ENCODE measurements around the gene RPL5. TPM values are rescaled to one million over a fixed set of nuclear protein-coding genes. Genes with fewer than 3 reads are reported as not detected.
A peak's percentile ranks its signal among the peaks of the same experiment; 100 is the strongest.

The RPL5 gene
- total and polyA plus RNA-seq, 2 of the 8 experiments (the other 6 are each of a cell fraction or from before 2014, with no cell fraction given): 1,506 to 2,034 TPM

DNA sequence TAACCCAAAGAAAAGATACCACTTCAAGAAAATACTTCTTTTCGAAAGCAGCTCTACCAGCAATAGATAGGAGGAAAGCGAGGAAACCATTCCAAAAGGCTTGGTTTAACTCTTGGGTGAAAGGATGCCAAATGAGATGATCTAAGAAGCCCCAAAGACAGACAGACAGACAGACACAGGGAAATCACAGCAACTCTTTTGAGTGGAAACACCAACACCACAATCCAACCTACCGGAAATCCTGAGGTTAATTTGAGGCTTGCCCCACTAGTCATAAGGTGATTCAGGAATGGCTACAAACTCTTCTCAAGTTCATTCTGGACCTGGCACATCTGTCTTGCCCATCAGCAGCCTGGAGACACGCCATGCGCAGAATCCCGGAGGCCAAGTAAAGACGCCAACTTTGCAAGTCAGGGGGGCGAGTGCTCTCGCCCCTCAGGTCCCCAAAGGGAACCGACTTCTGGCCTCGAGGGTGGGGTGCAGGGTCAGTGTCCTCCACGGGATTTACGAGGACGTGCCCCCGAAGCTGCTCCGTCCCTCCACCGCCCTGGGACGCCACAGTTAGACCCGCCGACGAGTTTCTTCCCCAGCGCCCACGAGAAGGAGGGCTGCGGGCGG, 47.7 kb upstream of the RPL5 start:
- Histone ChIP-seq H2BK20ac (ENCODE audit: low read length) (no peak overlapping the region), H3K9ac (replicated peaks in 1 of 4; ENCODE audit: extremely low read depth in 1 of 4, low read depth in 3 of 4, low read length in 3 of 4) (peak overlapping the region; percentile 38 to 78 (median 72)), H4K8ac (ENCODE audit: extremely low read depth, insufficient read depth, low read length) (0 out of 2 replicates have a peak overlapping the region, but pooled peaks have one; percentile 95), H4K5ac (ENCODE audit: insufficient read length, low read depth, low read length) (no peak overlapping the region), H2BK5ac (ENCODE audit: low read depth, low read length) (no peak overlapping the region), H2BK12ac (ENCODE audit: low read depth, low read length) (no peak overlapping the region), H3K27me3 (replicated peaks in 1 of 4; ENCODE audit: control insufficient read depth in 3 of 4, extremely low read depth in 1 of 4, insufficient read depth in 3 of 4, low read length in 3 of 4) (peaks cover 0 to 4% (median 1%) of the 10 kb centered on the region in 4 experiments; a peak in 3 of 7 replicates), H3K23ac (ENCODE audit: insufficient read length) (no peak overlapping the region), H3K4me2 (ENCODE audit: insufficient read depth in 1 of 2, low read depth in 2 of 2, low read length in 2 of 2) (peak overlapping the region; percentile 82 to 83), H2AFZ (ENCODE audit: low read length) (no peak overlapping the region), H3K14ac (ENCODE audit: insufficient read length) (no peak overlapping the region), H3K79me2 (ENCODE audit: control insufficient read depth in 1 of 2, insufficient read depth in 2 of 2, low read length in 2 of 2) (peaks cover 0 to 16% of the 10 kb centered on the region in 2 experiments; a peak in 2 of 4 replicates), H3K4me3 (ENCODE audit: extremely low read depth in 1 of 4, insufficient read depth in 2 of 4, low read depth in 3 of 4, low read length in 4 of 4) (peak overlapping the region; percentile 71 to 90 (median 82)), H2AK5ac (ENCODE audit: low read depth, low read length) (no peak overlapping the region), H3K27ac (ENCODE audit: low read depth, low read length) (no peak overlapping the region), H3K18ac (ENCODE audit: extremely low read depth, low read length) (no peak overlapping the region), H4K20me1 (replicated peaks in 1 of 2; ENCODE audit: control insufficient read depth in 1 of 2, insufficient read depth in 2 of 2, low read length in 2 of 2) (peaks cover 0 to 1% of the 10 kb centered on the region in 2 experiments), H2BK120ac (replicated peaks; ENCODE audit: low read depth, low read length) (no peak overlapping the region), H3K79me1 (ENCODE audit: low read depth, low read length) (peaks cover 2% of the 10 kb centered on the region; the same call in 1 of the 2 replicates), H3K23me2 (ENCODE audit: low read depth, low read length) (peaks cover 6% of the 10 kb centered on the region), H3K9me3 (ENCODE audit: insufficient read depth in 2 of 2, low read depth in 1 of 2, low read length in 1 of 2) (no peaks in the 10 kb centered on the region), H3K4me1 (replicated peaks in 1 of 4; ENCODE audit: control insufficient read depth in 3 of 4, insufficient read depth in 4 of 4, low read length in 3 of 4) (peaks cover 0 to 4% (median 2%) of the 10 kb centered on the region in 4 experiments; a peak in 3 of 7 replicates), H2BK15ac (ENCODE audit: low read length) (no peak overlapping the region), H3K56ac (replicated peaks; ENCODE audit: insufficient read length, low read depth, low read length) (no peak overlapping the region), H4K91ac (replicated peaks; ENCODE audit: insufficient read length, low read length) (no peak overlapping the region), H3K4ac (replicated peaks; ENCODE audit: insufficient read length, low read depth, low read length) (no peak overlapping the region), H3K36me3 (ENCODE audit: control insufficient read depth in 2 of 4, insufficient read depth in 4 of 4, low read length in 3 of 4) (no peaks in the 10 kb centered on the region)
- 10% methylated on average over 21 of the region's 25 CpGs; no CpG with 5 or more reads in 1 of the 2 experiments for WGBS, 2 experiments (ENCODE audit: extremely low coverage in 1 of 2, insufficient coverage in 1 of 2, insufficient read length in 1 of 2, insufficient replicate concordance in 2 of 2, low coverage in 1 of 2, low lambda C conversion rate in 2 of 2, missing lambda C conversion rate in 1 of 2)
- ChIA-PET POLR2A (ENCODE audit: partially characterized antibody) (interaction anchor here (0.9 to 2.7 kb wide), 8 partner anchors 8 to 444 kb away, joined by 3 to 20 read pairs (median 4); partner anchors contain the start of gene RPL5), CTCF (ENCODE audit: partially characterized antibody) (interaction anchor here (0.9 to 1.3 kb wide), 8 partner anchors 14 to 47 kb away, joined by 3 to 5 read pairs (median 3); no protein-coding TSS in a partner anchor)
- FAIRE-seq: no peak
- TF ChIP-seq KDM1A (IDR thresholded peaks at IDR 0.05; ENCODE audit: borderline replicate concordance, low read length) (no peak), KDM4A (IDR thresholded peaks at IDR 0.05; ENCODE audit: low read depth, low read length, severe bottlenecking) (peak; percentile 47)
- no peak for DNase-seq (ENCODE audit: low read depth in 1 of 2, low spot score in 2 of 2)
